ENCODE results near the gene ZNF81.

Gene ZNF81

DNA sequence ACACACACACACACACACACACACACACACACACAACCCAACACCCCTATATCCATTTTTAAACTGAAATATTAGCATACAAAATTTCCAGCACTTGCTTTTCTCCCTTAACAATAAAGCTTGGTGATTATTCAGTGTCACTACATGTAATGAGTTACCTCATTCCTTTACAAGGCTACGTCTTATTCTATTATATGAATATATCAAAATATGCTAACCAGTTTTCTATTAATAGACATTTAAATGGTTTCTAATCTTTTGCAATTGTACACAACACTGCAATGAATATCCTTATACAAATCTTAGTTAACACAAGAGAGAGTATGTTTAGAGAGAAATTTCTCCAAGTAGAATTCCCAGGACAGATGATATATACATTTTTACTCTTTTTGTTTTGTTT lies 14.2 kb downstream of the ZNF81 start:
- no peaks in the 10 kb centered on the region for H3K27me3 ChIP-seq (replicated peaks; ENCODE audit: control insufficient read depth, insufficient read depth, low read length)
- no peaks in the 10 kb centered on the region; the same call in none of the 2 replicates for H3K36me3 ChIP-seq (ENCODE audit: control insufficient read depth, insufficient read depth, low read length)
- TF ChIP-seq, protein P1, sequence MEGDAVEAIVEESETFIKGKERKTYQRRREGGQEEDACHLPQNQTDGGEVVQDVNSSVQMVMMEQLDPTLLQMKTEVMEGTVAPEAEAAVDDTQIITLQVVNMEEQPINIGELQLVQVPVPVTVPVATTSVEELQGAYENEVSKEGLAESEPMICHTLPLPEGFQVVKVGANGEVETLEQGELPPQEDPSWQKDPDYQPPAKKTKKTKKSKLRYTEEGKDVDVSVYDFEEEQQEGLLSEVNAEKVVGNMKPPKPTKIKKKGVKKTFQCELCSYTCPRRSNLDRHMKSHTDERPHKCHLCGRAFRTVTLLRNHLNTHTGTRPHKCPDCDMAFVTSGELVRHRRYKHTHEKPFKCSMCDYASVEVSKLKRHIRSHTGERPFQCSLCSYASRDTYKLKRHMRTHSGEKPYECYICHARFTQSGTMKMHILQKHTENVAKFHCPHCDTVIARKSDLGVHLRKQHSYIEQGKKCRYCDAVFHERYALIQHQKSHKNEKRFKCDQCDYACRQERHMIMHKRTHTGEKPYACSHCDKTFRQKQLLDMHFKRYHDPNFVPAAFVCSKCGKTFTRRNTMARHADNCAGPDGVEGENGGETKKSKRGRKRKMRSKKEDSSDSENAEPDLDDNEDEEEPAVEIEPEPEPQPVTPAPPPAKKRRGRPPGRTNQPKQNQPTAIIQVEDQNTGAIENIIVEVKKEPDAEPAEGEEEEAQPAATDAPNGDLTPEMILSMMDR (IDR thresholded peaks at IDR 0.05; ENCODE audit: insufficient read depth, low read length, poor library complexity, severe bottlenecking), result no peak
- no peak for DNase-seq (ENCODE audit: extremely low read depth, insufficient read length)
- no peak overlapping the region for H3K4me3 ChIP-seq (replicated peaks; ENCODE audit: low read depth, low read length)

DNA sequence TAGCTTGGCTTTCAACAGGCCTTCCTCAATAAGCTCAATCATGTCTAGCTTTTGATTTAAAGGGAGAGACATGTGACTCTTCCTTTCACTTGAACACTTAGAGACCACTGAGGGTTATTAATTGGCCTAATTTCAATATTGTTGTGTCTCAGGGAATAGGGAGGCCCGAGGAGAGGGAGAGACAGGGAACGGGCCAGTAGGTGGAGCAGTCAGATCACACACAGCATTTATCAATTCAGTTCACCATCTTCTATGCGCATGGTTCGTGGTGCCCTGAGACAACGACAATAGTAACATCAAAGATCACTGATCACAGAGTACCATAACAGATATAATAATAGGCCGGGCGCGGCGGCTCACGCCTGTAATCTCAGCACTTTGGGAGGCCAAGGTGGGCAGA lies 17.8 kb downstream of the ZNF81 start:
- no peaks in the 10 kb centered on the region for H3K36me3 ChIP-seq (ENCODE audit: control insufficient read depth, insufficient read depth, low read length)
- TF ChIP-seq, protein P1 (IDR thresholded peaks at IDR 0.05; ENCODE audit: insufficient read depth, low read length, poor library complexity, severe bottlenecking), result peak; percentile 23
- no peak overlapping the region for H3K4me3 ChIP-seq (replicated peaks; ENCODE audit: low read depth, low read length)
- no peaks in the 10 kb centered on the region for H3K27me3 ChIP-seq (replicated peaks; ENCODE audit: control insufficient read depth, insufficient read depth, low read length)
- no peak for DNase-seq (ENCODE audit: extremely low read depth, insufficient read length)

DNA sequence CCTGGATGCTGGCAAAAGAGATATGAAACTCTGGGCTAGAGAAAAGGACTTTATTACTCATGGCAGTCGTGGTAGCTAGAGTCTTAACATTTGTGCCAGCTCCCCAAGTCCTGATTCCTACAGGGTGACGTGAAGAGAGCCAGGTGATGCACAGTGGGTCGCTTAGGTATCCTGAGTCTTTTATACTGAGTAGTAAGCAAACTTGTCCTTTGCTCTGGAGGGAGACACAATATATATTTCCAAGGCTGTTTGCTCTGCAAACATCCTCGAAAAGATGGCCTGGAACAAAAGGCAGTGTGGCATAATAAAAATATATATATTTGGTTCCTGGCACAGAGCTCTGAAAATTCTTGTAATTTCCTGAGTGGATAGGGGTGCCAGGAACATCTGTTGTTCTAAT lies 23.0 kb downstream of the ZNF81 start:
- TF ChIP-seq, protein P1 (IDR thresholded peaks at IDR 0.05; ENCODE audit: insufficient read depth, low read length, poor library complexity, severe bottlenecking), result no peak
- no peaks in the 10 kb centered on the region; the same call in 1 of the 2 replicates for H3K36me3 ChIP-seq (ENCODE audit: control insufficient read depth, insufficient read depth, low read length)

DNA sequence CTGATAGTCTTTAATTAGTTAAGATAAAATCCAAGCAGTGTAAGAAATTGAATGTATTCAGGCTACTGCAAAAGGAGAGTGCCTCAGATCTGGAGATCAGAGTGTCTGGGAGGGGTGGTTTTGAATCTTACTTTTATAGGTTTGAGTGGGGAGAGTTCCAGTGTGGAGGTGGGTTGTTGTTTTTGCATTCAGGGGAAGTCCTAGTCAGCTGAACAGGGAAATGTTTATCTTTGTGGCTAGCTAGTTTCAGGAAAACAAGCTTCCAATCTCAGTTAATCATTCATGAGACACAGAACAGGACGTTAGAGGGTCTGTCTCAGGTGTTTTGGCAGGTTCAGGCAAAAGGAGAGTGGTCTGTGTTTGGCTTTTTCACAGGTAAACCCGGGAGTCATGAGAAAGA lies 26.0 kb downstream of the ZNF81 start:
- no peak for DNase-seq (ENCODE audit: extremely low read depth, insufficient read length)
- Histone ChIP-seq H3K27me3 (replicated peaks; ENCODE audit: control insufficient read depth, insufficient read depth, low read length) (no peaks in the 10 kb centered on the region), H3K36me3 (ENCODE audit: control insufficient read depth, insufficient read depth, low read length) (no peaks in the 10 kb centered on the region; the same call in 1 of the 2 replicates), H3K4me3 (replicated peaks; ENCODE audit: low read depth, low read length) (no peak overlapping the region)
- TF ChIP-seq, protein P1 (IDR thresholded peaks at IDR 0.05; ENCODE audit: insufficient read depth, low read length, poor library complexity, severe bottlenecking), result no peak

More for the DNA sequence above, 23.0 kb downstream of the ZNF81 start:
- Histone ChIP-seq H3K27me3 (replicated peaks; ENCODE audit: control insufficient read depth, insufficient read depth, low read length) (no peaks in the 10 kb centered on the region), H3K4me3 (replicated peaks; ENCODE audit: low read depth, low read length) (no peak overlapping the region)
- DNase-seq (ENCODE audit: extremely low read depth, insufficient read length), result no peak

DNA sequence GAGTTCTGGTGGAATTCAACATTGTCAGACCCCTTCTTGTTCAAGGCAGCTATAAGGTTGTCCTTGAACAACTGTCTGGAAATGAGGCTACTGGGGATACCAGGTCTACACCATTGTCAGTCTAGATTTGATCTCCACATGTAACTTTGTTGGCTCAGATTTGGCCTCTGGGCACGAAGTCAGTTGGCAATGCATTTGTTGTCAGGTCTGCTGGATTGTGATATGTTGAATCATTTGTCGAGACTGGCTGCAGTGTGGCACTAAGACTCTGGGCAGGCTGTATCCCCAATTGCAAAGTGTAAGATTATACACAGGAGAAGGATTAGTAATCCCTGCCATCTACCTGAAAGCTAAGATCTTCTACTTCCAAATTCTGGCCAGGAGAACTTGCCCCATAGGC lies 26.5 kb downstream of the ZNF81 start:
- no peak for DNase-seq (ENCODE audit: extremely low read depth, insufficient read length)
- Histone ChIP-seq H3K36me3 (ENCODE audit: control insufficient read depth, insufficient read depth, low read length) (no peaks in the 10 kb centered on the region; the same call in 1 of the 2 replicates), H3K27me3 (replicated peaks; ENCODE audit: control insufficient read depth, insufficient read depth, low read length) (no peaks in the 10 kb centered on the region), H3K4me3 (replicated peaks; ENCODE audit: low read depth, low read length) (no peak overlapping the region)
- TF ChIP-seq, protein P1 (IDR thresholded peaks at IDR 0.05; ENCODE audit: insufficient read depth, low read length, poor library complexity, severe bottlenecking), result no peak

DNA sequence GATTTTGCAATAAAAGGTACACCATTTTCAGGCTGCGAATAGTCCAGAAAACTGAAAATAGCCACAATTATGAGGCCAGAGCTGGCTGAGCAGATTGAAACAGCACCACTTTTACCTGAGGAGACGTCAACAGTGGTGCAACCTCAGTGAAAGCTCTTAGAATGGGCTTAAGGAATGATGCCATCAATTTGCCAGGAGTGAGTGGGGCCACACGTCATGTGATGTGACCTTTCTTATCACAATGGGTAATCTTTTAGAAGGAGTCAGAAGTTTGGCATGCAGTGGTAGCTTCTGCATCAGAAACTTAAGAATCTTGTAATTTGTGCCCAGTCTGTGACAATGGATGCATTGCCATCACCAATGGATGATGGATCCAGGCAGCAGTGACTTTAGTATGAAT lies 27.6 kb downstream of the ZNF81 start:
- no peaks in the 10 kb centered on the region; the same call in 1 of the 2 replicates for H3K36me3 ChIP-seq (ENCODE audit: control insufficient read depth, insufficient read depth, low read length)
- no peak for DNase-seq (ENCODE audit: extremely low read depth, insufficient read length)
- no peaks in the 10 kb centered on the region for H3K27me3 ChIP-seq (replicated peaks; ENCODE audit: control insufficient read depth, insufficient read depth, low read length)
- no peak overlapping the region for H3K4me3 ChIP-seq (replicated peaks; ENCODE audit: low read depth, low read length)
- TF ChIP-seq, protein P1 (IDR thresholded peaks at IDR 0.05; ENCODE audit: insufficient read depth, low read length, poor library complexity, severe bottlenecking), result no peak

All from GM06990 (cell line).